ENCODE measurements around the gene LTO1. TPM values are rescaled to one million over a fixed set of nuclear protein-coding genes. Genes with fewer than 3 reads are reported as not detected.

Gene LTO1
- total and polyA plus RNA-seq, 2 of the 13 experiments (the other 11 are each of a cell fraction or from before 2014, with no cell fraction given), result 11.8 to 15.0 TPM

DNA sequence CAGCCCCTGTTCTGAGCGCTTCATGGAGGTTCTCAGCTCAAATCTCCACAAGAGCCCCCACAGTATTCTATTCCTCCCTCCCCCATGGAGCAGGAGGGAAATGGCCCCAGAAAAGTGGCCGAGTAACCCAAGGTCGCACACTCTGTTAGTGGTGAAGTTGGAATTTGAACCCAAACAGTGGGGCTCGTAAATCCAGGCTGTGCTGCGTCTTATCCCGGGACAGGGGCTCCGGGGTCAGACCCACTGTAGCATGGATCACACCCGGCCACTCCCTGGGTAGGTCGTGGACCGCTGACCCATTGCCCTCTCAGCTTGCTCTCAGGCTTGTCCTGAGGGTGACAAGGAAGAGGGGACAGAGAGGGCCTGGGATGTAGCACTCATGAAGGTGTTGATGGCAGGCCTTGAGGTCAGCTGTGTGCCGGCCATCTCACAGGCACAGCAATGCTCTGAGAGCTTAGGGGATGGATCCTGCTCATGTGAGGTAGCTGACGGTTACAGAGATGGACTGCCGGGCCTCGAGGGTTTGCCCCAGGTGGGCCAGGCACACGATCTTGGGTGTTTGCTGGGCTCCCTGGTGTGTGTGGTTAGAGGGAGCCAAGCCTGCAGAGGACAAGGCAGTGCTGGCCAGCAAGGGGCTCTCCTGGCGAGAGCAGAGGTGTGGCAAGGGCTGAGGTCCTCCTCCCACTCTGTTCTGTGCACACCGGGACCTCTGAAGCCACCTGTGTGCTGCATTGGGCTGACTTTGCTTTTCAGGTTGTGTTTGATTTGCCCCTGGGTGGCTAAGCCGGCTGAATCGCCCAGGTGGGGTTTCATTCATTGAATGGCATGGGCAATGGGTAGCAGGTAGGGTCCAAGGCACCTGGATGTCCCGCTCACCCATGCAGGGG is 31.0 kb upstream of the LTO1 start (continued):
- TF ChIP-seq ZNF644 (CRISPR knock-in tag; IDR thresholded peaks at IDR 0.05; ENCODE audit: low read depth) (peak; percentile 75), ZNF629 (CRISPR knock-in tag; conservative IDR thresholded peaks at IDR 0.05) (0 out of 2 replicates have a peak, but pooled peaks have one; percentile 11), GABPB1 (CRISPR knock-in tag; IDR thresholded peaks at IDR 0.05) (peak; percentile 27; the same call in 1 of the 2 replicates), HNRNPLL (IDR thresholded peaks at IDR 0.05; ENCODE audit: low read depth, low read length, poor library complexity, severe bottlenecking) (no peak), SRSF9 (IDR thresholded peaks at IDR 0.05; ENCODE audit: borderline replicate concordance, insufficient read depth, low read depth, low read length, poor library complexity, severe bottlenecking) (no peak), ZNF891 (CRISPR knock-in tag; IDR thresholded peaks at IDR 0.05) (peak; percentile 87), ZNF577 (CRISPR knock-in tag; IDR thresholded peaks at IDR 0.05; ENCODE audit: borderline replicate concordance, low read depth) (no peak), NRL (CRISPR knock-in tag; IDR thresholded peaks at IDR 0.05; ENCODE audit: borderline replicate concordance) (peak; percentile 77), ZNF160 (CRISPR knock-in tag; IDR thresholded peaks at IDR 0.05) (no peak), ZBTB38 (CRISPR knock-in tag; IDR thresholded peaks at IDR 0.05) (peak; percentile 37; the same call in 1 of the 2 replicates), MEF2D (CRISPR knock-in tag; IDR thresholded peaks at IDR 0.05) (peak; percentile 54), BORCS8-MEF2B (CRISPR knock-in tag; IDR thresholded peaks at IDR 0.05) (peak; percentile 52; the same call in 1 of the 2 replicates), ZNF572 (CRISPR knock-in tag; IDR thresholded peaks at IDR 0.05) (peak; percentile 39; the same call in 1 of the 2 replicates), NR2C2 (CRISPR knock-in tag; IDR thresholded peaks at IDR 0.05; ENCODE audit: borderline replicate concordance) (peak; percentile 62; the same call in 1 of the 2 replicates), YEATS2 (CRISPR knock-in tag; IDR thresholded peaks at IDR 0.05; ENCODE audit: borderline replicate concordance) (no peak), NCOA5 (CRISPR knock-in tag; IDR thresholded peaks at IDR 0.05) (no peak), ARNT (IDR thresholded peaks at IDR 0.05) (no peak), ZNF292 (CRISPR knock-in tag; IDR thresholded peaks at IDR 0.05; ENCODE audit: borderline replicate concordance, low read depth) (peak; percentile 95)
- TF ChIP-seq, protein P1, sequence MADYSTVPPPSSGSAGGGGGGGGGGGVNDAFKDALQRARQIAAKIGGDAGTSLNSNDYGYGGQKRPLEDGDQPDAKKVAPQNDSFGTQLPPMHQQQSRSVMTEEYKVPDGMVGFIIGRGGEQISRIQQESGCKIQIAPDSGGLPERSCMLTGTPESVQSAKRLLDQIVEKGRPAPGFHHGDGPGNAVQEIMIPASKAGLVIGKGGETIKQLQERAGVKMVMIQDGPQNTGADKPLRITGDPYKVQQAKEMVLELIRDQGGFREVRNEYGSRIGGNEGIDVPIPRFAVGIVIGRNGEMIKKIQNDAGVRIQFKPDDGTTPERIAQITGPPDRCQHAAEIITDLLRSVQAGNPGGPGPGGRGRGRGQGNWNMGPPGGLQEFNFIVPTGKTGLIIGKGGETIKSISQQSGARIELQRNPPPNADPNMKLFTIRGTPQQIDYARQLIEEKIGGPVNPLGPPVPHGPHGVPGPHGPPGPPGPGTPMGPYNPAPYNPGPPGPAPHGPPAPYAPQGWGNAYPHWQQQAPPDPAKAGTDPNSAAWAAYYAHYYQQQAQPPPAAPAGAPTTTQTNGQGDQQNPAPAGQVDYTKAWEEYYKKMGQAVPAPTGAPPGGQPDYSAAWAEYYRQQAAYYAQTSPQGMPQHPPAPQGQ (CRISPR knock-in tag; IDR thresholded peaks at IDR 0.05; ENCODE audit: borderline replicate concordance), result no peak
- TF ChIP-seq, protein P2, sequence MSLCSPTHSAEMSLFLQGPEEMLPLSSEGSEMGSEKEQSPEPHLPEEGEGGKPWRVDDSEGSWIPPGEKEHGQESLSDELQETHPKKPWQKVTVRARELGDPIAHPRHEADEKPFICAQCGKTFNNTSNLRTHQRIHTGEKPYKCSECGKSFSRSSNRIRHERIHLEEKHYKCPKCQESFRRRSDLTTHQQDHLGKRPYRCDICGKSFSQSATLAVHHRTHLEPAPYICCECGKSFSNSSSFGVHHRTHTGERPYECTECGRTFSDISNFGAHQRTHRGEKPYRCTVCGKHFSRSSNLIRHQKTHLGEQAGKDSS (CRISPR knock-in tag; IDR thresholded peaks at IDR 0.05; ENCODE audit: borderline replicate concordance, low read depth), result no peak; the same call in 1 of the 2 replicates
- TF ChIP-seq, protein P3, sequence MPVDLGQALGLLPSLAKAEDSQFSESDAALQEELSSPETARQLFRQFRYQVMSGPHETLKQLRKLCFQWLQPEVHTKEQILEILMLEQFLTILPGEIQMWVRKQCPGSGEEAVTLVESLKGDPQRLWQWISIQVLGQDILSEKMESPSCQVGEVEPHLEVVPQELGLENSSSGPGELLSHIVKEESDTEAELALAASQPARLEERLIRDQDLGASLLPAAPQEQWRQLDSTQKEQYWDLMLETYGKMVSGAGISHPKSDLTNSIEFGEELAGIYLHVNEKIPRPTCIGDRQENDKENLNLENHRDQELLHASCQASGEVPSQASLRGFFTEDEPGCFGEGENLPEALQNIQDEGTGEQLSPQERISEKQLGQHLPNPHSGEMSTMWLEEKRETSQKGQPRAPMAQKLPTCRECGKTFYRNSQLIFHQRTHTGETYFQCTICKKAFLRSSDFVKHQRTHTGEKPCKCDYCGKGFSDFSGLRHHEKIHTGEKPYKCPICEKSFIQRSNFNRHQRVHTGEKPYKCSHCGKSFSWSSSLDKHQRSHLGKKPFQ (CRISPR knock-in tag; IDR thresholded peaks at IDR 0.05; ENCODE audit: insufficient replicate concordance), result peak; percentile 64
- TF ChIP-seq, protein P4, sequence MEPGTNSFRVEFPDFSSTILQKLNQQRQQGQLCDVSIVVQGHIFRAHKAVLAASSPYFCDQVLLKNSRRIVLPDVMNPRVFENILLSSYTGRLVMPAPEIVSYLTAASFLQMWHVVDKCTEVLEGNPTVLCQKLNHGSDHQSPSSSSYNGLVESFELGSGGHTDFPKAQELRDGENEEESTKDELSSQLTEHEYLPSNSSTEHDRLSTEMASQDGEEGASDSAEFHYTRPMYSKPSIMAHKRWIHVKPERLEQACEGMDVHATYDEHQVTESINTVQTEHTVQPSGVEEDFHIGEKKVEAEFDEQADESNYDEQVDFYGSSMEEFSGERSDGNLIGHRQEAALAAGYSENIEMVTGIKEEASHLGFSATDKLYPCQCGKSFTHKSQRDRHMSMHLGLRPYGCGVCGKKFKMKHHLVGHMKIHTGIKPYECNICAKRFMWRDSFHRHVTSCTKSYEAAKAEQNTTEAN (CRISPR knock-in tag; conservative IDR thresholded peaks at IDR 0.05), result 0 out of 2 replicates have a peak, but pooled peaks have one; percentile 12

All from HepG2 (cell line).